SKM-1 treated with dmso at 0.1 percent for 144 hours (cell line): ENCODE data around the gene DDX5.

Experiments
- DNase-seq: peaks from one replicate; lab custom pipeline; 2025; ENCODE audit not compliant: unreplicated experiment; lab: John Stamatoyannopoulos, UW

The DDX5 gene

DNA sequence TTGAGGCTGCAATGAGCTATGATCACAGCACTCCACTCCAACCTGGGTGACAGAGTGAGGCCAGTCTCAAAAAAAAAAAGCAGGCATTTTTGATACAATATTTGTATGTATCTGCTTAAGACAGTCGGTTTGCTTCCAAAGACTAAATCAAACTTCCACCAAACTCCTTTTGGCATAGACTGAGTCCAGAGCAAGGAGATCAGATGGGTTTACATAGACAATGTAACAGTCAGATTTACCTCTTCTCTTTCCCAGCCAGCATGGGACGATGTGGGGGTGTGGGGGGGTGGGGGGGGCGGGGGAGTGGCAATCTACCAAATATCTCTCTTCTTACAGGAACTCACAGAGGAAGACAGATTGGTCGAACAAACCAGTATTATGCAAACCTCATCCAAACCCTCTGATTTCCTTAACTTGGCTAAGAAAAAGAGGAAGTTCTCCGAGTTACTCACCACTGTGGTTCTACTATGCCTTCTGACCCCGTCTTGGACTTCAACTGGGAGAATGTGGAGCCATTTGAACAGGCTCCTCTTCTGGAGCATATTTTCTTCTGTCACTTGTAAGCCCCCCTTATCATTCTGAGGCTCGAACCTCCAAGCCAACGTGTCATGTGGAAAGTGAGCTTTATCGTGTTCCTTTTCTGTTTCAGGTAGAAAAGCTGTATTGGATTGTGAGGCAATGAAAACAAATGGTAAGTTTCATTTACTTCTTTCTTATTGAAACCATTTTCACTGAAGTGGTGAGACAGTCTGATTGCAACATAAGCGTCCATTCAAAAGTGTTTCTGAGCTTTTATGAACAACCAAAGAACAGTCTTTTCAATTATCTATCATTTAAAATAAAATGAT, 57.2 kb downstream of the DDX5 start, which contains the start of gene MILR1:
MILR1 (plus strand) TSS at position 451 of the 848 bp plus-strand sequence; CDS start at position 505, 54 bp downstream.
- peak; percentile 99 for DNase-seq
